ENCODE results near the gene CDH18.

DNA sequence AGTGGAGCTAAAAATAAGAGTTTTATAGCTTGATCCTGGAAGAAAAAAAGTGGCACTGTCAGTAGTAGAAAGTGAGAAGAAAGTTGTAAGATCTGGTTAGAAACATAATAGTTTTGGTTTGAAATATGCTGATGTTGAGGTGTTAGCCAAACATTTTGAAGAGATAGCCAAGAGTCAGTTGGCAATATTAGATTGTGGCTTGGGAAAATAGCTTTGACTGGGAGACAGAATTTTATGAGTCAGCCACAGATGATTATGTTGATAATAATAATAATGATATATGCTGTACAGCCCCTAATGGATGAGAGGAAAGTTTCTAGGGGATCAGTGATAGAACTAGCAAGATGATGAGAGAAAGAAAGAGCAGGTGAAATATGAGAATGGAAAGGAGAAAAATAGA, 12.4 kb upstream of the CDH18 start:
- TF ChIP-seq, protein P1, sequence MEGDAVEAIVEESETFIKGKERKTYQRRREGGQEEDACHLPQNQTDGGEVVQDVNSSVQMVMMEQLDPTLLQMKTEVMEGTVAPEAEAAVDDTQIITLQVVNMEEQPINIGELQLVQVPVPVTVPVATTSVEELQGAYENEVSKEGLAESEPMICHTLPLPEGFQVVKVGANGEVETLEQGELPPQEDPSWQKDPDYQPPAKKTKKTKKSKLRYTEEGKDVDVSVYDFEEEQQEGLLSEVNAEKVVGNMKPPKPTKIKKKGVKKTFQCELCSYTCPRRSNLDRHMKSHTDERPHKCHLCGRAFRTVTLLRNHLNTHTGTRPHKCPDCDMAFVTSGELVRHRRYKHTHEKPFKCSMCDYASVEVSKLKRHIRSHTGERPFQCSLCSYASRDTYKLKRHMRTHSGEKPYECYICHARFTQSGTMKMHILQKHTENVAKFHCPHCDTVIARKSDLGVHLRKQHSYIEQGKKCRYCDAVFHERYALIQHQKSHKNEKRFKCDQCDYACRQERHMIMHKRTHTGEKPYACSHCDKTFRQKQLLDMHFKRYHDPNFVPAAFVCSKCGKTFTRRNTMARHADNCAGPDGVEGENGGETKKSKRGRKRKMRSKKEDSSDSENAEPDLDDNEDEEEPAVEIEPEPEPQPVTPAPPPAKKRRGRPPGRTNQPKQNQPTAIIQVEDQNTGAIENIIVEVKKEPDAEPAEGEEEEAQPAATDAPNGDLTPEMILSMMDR (IDR thresholded peaks at IDR 0.05), result no peak
- TF ChIP-seq POLR2AphosphoS5 (IDR thresholded peaks at IDR 0.05), result no peak
- TF ChIP-seq EP300 (IDR thresholded peaks at IDR 0.05), result no peak
